Measurements from ENCODE around the gene PCDHGA3.
"Not testable (repeated sequence)": the region's sequence is repeated elsewhere in the genome, so short reads cannot be mapped to it uniquely, and the experiment has no call there.

PCDHGA3 gene

DNA sequence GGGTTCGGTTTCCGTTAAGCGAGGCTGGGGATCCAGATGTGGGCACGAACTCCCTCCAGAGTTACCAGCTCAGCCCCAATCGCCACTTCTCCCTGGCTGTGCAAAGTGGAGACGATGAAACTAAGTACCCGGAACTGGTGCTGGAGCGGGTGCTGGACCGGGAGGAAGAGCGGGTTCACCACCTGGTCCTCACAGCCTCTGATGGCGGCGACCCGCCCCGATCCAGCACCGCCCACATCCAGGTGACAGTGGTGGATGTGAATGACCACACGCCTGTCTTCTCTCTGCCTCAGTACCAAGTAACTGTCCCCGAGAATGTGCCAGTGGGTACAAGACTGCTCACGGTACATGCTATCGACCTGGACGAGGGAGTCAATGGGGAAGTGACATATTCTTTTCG lies 39.7 kb downstream of the PCDHGA3 start:
- DNase-seq = no peak

DNA sequence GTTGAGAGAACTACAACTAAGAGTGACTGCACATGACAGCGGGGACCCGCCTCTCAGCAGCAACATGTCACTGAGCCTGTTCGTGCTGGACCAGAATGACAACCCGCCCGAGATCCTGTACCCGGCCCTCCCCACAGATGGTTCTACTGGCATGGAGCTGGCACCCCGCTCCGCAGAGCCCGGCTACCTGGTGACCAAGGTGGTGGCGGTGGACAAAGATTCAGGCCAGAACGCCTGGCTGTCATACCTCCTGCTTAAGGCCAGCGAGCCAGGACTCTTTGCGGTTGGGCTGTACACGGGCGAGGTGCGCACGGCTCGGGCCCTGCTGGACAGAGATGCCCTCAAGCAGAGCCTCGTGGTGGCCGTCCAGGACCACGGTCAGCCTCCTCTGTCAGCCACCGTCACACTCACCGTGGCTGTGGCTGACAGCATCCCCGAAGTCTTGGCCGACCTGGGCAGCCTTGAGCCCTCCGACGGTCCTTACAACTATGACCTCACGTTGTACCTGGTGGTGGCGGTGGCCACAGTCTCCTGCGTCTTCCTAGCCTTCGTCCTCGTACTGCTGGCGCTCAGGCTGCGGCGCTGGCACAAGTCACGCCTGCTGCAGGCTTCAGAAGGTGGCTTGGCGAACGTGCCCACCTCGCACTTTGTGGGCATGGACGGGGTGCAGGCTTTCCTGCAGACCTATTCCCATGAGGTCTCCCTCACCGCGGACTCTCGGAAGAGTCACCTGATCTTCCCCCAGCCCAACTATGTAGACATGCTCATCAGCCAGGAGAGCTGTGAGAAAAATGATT lies 41.0 kb downstream of the PCDHGA3 start:
- no peak for DNase-seq

DNA sequence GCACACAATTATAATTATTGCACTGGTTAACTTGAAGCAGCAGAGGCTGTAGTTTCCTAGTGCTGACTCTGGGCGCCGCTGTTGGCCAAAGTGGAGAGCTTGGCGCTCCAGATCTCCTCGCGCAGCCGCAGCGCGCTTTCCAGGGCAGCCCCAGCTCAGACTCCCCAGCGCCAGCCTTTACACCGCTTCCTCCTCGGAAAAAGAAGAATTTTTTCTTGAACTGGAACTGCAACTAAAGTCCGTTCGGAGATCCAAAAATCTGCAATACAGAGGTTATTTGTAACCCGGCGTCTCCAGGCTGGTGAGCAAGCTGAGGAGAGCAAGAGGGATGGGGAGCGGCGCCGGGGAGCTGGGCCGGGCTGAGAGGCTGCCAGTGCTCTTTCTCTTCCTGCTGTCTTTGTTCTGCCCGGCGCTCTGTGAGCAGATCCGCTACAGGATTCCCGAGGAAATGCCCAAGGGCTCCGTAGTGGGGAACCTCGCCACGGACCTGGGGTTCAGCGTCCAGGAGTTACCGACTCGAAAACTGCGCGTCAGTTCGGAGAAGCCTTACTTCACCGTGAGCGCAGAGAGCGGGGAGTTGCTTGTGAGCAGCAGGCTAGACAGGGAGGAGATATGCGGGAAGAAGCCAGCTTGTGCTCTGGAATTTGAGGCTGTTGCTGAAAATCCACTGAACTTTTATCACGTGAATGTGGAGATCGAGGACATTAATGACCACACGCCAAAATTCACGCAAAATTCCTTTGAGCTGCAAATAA lies 44.1 kb downstream of the PCDHGA3 start, which contains the start of gene PCDHGB4:
PCDHGB4 (plus strand) TSS at position 142 of the 755 bp plus-strand sequence; CDS start at position 329, 187 bp downstream.
- not testable (repeated sequence) for DNase-seq

DNA sequence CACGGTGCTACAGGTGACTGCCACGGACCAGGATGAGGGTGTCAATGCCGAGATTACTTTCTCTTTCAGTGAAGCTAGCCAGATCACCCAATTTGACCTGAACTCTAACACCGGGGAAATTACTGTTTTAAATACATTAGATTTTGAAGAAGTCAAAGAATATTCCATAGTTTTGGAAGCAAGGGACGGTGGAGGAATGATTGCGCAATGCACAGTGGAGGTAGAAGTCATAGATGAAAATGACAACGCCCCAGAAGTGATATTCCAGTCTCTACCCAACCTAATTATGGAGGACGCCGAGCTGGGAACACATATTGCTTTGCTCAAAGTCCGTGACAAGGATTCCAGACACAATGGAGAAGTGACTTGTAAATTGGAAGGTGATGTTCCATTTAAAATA lies 45.0 kb downstream of the PCDHGA3 start:
- no peak for DNase-seq

DNA sequence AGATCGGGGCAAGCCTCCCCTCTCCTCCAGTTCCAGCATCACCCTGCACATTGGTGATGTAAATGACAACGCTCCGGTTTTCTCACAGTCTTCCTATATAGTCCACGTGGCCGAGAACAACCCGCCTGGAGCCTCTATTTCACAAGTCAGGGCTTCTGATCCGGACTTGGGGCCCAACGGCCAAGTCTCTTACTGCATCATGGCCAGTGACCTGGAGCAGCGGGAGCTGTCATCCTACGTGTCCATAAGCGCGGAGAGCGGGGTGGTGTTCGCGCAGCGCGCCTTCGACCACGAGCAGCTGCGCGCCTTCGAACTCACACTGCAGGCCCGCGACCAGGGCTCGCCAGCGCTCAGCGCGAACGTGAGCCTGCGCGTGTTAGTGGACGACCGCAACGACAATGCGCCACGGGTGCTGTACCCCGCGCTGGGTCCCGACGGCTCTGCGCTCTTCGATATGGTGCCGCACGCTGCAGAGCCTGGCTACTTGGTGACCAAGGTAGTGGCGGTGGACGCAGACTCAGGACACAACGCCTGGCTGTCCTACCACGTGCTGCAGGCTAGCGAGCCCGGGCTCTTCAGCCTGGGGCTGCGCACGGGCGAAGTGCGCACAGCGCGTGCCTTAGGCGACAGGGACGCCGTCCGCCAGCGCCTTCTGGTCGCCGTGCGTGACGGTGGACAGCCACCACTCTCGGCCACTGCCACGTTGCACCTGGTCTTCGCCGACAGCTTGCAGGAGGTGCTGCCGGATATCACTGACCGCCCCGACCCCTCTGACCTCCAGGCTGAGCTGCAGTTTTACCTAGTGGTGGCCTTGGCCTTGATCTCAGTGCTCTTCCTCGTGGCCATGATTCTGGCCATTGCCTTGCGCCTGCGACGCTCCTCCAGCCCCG lies 45.8 kb downstream of the PCDHGA3 start:
- DNase-seq = no peak

DNA sequence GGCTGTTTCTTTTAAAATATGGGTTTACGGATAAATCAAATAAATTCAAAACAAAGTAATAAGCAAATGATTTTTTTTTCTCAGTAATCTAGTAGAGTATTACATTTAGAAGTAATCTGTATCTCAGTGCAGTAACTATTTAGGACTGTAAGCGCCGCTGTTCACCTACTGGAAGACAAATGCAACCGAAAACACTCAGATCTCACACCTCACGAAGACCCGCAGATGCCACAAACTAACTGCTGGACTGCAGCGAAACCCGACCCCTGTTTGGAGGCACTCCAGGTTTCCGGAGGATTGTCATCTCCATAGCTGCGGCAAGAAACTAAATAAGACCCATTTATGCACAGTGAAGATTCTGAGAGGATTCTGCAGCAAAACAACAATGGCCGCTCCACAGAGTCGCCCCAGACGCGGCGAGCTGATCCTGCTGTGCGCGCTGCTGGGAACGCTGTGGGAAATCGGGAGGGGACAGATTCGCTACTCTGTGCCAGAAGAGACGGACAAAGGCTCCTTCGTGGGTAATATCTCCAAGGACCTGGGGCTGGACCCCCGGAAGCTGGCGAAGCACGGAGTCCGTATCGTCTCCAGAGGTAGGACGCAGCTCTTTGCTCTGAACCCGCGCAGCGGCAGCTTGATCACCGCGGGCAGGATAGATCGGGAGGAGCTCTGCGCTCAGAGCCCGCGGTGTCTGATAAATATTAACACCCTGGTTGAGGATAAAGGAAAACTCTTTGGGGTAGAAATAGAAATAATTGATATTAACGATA lies 49.0 kb downstream of the PCDHGA3 start, which contains the start of gene PCDHGA8:
PCDHGA8 (plus strand) TSS at position 205 of the 770 bp plus-strand sequence; CDS start at position 386, 181 bp downstream.
- no peak for DNase-seq

DNA sequence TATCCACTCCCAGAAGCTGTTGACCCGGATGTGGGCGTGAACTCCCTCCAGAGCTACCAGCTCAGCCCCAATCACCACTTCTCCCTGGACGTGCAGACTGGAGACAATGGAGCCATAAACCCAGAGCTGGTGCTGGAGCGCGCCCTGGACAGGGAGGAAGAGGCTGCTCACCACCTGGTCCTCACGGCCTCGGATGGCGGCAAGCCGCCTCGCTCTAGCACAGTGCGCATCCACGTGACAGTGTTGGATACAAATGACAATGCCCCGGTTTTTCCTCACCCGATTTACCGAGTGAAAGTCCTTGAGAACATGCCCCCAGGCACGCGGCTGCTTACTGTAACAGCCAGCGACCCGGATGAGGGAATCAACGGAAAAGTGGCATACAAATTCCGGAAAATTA lies 49.6 kb downstream of the PCDHGA3 start:
- DNase-seq = no peak

DNA sequence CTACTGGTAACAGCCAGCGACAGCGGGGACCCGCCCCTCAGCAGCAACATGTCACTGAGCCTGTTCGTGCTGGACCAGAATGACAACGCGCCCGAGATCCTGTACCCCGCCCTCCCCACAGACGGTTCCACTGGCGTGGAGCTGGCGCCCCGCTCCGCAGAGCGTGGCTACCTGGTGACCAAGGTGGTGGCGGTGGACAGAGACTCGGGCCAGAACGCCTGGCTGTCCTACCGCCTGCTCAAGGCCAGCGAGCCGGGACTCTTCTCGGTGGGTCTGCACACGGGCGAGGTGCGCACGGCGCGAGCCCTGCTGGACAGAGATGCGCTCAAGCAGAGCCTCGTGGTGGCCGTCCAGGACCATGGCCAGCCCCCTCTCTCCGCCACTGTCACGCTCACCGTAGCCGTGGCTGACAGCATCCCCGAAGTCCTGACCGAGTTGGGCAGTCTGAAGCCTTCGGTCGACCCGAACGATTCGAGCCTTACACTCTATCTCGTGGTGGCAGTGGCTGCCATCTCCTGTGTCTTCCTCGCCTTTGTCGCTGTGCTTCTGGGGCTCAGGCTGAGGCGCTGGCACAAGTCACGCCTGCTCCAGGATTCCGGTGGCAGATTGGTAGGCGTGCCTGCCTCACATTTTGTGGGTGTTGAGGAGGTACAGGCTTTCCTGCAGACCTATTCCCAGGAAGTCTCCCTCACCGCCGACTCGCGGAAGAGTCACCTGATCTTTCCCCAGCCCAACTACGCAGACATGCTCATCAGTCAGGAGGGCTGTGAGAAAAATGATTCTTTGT lies 51.0 kb downstream of the PCDHGA3 start:
- not testable (repeated sequence) for DNase-seq

Measured in COR-L47 (cell line).